ENCODE measurements around the gene GFOD2.

Gene GFOD2

DNA sequence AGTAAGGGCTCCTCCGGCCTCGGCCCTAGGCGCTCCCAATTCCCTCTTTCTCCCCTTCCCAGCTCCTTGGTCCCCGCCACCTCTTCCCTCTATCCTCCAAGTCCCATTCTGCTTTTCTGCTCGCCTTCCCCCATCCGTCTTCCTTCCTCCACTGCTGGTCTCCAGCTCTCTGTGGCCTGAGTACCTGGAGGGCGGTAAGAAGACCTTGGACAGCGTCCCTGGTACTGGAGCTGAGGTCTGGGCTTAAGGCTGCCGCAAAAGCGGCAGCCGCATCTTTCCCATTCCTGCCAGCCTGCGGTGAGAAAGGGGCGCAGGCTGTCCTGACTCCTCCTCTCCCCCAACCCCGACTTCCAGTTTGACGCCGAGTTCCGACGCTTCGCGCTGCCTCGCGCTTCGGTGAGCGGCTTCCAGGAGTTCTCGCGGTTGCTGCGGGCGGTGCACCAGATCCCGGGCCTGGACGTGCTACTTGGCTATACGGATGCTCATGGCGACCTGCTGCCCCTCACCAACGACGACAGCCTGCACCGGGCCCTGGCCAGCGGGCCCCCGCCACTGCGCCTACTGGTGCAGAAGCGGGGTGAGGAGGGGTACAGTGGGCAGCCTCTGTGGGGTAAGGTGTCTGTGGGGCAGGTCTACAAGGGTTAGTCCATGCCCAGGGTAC, 57.9 kb downstream of the GFOD2 start:
- TF ChIP-seq, protein P1, sequence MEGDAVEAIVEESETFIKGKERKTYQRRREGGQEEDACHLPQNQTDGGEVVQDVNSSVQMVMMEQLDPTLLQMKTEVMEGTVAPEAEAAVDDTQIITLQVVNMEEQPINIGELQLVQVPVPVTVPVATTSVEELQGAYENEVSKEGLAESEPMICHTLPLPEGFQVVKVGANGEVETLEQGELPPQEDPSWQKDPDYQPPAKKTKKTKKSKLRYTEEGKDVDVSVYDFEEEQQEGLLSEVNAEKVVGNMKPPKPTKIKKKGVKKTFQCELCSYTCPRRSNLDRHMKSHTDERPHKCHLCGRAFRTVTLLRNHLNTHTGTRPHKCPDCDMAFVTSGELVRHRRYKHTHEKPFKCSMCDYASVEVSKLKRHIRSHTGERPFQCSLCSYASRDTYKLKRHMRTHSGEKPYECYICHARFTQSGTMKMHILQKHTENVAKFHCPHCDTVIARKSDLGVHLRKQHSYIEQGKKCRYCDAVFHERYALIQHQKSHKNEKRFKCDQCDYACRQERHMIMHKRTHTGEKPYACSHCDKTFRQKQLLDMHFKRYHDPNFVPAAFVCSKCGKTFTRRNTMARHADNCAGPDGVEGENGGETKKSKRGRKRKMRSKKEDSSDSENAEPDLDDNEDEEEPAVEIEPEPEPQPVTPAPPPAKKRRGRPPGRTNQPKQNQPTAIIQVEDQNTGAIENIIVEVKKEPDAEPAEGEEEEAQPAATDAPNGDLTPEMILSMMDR (IDR thresholded peaks at IDR 0.05; ENCODE audit: insufficient read depth, low read depth, low read length, missing control alignments): no peak
- DNase-seq (ENCODE audit: low read depth): no peak
- H3K4me3 ChIP-seq (ENCODE audit: low read depth, low read length): peak overlapping the region; percentile 51

DNA sequence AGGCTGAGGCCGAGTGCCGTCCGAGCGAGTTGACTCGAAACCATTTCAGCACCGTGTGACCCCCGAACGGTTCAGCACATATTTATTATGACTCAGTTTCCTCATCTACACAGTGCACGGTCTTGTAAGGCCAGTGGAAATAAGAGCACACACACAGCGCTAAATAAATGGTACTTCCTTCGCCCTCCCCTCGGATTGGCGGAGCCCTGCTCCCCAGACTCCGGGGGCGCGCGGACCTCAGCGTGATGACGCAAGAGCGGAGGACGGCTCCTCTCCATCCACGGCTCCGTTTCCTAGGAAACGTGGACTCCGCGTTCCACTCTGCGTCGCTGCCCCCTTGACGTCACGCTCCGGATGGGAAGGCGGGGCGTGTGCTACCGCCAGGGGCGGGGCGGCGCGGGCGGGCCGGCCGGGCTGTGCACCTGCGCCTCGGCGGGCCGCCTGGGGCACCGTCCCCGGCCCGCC, 58.5 kb downstream of the GFOD2 start, which contains the start of gene PARD6A:
TSS of gene PARD6A (plus strand) at position 397 of the 465 bp plus-strand sequence. CDS start 79 bp downstream, outside the sequence.
- TF ChIP-seq, protein P1 (IDR thresholded peaks at IDR 0.05; ENCODE audit: insufficient read depth, low read depth, low read length, missing control alignments): no peak
- peak within 1 kb of the TSS; percentile 62 for H3K4me3 ChIP-seq (ENCODE audit: low read depth, low read length)
- peak; percentile 99 for DNase-seq (ENCODE audit: low read depth)

DNA sequence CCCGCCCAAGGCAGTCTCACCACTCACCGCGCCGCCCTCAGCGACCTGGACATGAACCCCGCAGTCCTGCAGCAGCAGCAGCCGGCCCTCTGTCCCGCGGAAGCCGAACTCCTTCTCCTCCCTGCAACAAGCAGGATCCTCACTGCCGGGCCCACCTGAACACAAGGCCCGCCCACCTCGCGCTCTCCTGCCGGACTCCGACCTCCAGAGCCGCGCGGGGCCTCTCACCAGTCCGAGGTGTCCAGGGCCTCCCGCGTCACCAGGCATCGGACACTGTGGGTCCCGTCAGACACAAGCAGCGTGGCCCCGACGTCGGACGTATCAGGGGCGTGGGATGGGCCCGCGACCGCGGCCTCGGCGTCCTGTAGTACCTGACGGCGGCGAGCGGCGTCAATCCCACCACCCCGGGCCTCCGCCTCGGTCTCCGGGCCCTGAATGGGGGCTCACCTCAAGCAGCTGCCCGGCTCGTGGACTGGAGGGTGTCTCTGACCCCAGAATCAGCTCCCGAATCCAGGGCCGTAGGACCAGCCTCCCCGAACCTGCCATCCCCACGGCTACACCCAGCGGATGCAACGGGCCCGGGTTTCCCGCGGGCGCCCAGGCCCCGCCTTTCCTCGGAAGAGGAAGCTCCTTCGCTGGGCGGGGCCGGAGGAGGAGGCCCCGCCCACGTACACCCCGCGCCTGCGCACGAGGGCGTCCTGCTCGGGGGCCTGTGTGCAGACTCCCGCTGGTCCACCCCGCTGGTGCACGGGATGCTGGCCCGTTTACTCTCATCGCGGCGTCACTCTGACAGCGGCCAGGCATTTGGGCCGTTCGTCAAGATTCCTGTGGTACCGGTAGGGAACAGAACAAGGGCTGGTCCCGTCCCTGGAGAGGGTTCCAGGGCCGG, 59.2 kb downstream of the GFOD2 start, which contains the start of gene ACD:
TSS of gene ACD (minus strand) at position 586 of the 889 bp plus-strand sequence. CDS start at position 546, 40 bp downstream.
- TF ChIP-seq, protein P1 (IDR thresholded peaks at IDR 0.05; ENCODE audit: insufficient read depth, low read depth, low read length, missing control alignments): no peak
- peak within 1 kb of the TSS; percentile 62 for H3K4me3 ChIP-seq (ENCODE audit: low read depth, low read length)
- DNase-seq (ENCODE audit: low read depth): peak; percentile 94

DNA sequence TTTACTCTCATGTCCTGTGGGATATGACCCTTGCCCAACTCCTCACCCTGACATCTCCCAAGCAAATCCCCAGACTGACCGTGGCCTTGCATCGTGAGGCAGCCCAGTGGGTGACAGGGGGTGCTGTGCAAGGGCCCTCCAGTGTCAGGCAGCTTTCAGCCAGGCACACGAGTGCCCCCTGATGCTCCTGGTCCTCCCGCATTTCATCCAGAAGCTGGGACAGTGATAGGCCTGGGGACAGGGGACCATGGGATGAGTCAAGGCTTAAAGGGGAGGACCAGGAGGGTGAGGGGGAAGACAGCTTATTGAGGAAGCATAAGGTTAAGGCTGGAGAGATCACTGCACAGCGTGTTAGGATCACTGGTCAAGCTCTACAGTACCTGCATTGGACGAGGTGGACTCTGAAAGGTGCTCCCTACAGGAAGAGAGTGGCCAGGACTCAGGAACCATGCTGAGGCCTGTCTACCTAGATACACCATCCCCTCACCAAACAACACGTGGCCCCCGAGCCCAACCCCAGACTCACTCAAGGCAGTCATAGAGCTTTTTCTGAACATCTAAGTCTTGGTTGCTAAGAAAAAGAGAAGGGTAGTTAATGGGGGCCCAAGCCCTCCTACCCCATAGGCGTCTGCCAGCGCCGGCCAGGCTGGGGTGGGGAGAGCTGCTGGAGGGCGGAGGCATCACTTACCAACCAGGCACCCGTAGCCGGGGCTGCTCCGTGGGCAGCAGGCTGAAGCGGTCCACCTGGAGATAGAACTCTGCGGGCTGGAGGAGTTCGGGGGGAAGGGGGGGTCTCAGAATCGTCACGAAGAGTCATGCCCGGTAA, 60.1 kb downstream of the GFOD2 start:
- DNase-seq (ENCODE audit: low read depth): no peak
- peak overlapping the region; percentile 62 for H3K4me3 ChIP-seq (ENCODE audit: low read depth, low read length)
- TF ChIP-seq, protein P1 (IDR thresholded peaks at IDR 0.05; ENCODE audit: insufficient read depth, low read depth, low read length, missing control alignments): no peak

DNA sequence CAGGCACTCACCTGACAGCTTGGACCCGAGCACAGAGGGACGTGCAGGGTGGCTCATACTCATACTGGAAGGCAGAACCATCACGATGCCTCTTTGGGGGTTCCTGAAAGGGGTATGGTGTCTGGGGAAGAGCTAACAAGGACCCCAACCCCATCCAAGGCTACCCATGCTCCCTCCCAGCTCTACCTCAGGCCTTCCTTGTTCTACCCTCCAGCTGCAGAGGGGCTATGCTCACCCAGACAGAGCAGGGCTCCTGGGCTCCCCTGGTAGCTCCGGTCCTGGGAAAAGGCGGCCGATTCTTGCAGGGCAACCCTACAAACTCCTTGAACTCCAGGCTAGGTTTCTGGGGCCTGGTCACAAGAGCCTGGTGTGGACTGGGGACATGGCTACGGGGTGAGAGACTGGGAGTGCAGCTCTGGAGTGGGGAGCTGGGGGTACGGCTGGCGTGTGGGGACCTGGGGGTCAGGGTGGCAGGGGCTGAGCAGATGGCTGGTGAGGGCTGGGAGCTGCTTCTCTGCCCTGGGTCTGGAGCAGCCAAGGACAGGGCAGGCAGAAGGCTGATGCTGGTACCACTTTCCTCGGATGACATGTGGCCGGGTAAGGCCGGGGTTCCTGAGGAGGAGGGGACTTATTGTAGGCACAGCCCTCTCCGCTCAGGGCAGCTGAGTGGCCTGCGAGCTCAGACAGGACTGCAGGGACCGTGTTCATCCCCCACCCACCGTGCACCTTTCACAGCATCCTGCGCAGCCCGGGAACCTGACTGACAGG, 61.2 kb downstream of the GFOD2 start:
- DNase-seq (ENCODE audit: low read depth): no peak
- H3K4me3 ChIP-seq (ENCODE audit: low read depth, low read length): no peak overlapping the region
- TF ChIP-seq, protein P1 (IDR thresholded peaks at IDR 0.05; ENCODE audit: insufficient read depth, low read depth, low read length, missing control alignments): no peak

Measured in GM12865 (cell line).